ENCODE data around the gene IPO9.
"Not testable (repeated sequence)": the region's sequence is repeated elsewhere in the genome, so short reads cannot be mapped to it uniquely, and the experiment has no call there.

The IPO9 gene

DNA sequence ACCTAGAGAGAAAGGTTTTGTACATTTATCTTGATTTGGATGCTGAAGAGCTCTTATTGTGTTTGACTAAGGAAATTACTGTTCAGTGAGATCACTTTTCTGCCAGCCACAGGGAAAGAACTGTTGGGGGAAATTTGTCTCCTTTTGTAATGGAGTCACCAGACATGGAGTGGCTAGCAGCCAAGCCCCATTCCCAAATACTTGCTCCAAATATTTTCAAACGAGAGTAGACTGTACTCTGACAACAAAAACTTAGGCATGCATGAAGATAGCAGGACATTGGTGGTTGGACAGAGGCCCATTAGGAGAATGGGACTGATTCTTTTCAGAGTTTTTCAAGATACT, 21.1 kb downstream of the IPO9 start:
- DNase-seq, result no peak

- DNase-seq, result no peak
These were observed 23.0 kb downstream of the IPO9 start for GRCh38 chr1:201851949-201852348.

DNA sequence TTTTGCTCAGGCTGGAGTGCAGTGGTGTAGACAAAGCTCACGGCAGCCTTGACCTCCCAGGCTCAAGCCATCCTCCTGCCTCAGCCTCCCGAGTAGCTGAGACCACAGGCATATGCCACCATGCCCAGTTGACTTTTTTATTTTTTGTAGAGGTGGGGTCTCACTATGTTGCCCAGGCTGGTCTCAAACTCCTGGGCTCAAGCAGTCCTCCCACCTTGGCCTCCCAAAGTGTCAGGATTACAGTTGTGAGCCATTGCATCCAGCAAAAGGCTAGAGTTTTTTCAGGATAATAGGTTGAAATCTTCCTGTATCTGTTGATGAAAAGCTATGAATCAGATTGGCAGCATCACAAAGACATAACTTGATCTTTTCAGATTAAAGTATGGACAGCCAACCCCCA, 27.8 kb downstream of the IPO9 start:
- not testable (repeated sequence) for DNase-seq

DNA sequence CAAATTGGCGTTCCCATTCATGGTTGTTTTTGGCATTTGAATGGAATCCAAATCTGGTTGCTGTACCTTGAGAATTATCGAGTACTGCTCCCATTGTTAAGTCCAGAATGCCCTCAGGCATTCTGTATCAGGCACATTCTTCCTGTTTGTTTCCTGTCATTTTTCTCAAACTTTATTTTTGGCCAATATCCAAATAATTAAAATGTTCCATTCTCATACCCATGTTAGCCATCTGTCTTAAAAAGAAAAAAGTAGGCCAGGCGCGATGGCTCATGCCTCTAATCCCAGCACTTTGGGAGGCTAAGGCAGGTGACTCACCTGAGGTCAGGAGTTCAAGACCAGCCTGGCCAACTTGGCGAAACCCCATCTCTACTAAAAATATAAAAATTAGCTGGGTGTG, 30.5 kb downstream of the IPO9 start:
- DNase-seq, result no peak

GRCh38 chr1:201861448-201861847, 32.5 kb downstream of the IPO9 start:
- no peak for DNase-seq

DNA sequence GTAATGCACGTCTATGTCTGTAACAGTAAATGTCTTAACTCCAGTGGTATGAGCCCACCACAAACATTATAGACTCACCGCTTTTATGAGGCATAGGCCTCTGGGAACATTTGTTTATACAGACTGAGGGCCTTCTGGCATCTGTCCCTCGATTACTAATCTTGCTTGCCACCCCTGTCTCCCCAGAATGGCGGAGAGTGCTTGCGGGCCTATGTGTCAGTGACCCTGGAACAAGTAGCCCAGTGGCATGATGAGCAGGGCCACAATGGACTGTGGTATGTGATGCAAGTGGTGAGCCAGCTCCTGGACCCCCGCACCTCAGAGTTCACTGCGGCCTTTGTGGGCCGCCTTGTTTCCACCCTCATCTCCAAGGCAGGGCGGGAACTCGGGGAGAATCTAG, 41.4 kb downstream of the IPO9 start:
- DNase-seq, result no peak

DNA sequence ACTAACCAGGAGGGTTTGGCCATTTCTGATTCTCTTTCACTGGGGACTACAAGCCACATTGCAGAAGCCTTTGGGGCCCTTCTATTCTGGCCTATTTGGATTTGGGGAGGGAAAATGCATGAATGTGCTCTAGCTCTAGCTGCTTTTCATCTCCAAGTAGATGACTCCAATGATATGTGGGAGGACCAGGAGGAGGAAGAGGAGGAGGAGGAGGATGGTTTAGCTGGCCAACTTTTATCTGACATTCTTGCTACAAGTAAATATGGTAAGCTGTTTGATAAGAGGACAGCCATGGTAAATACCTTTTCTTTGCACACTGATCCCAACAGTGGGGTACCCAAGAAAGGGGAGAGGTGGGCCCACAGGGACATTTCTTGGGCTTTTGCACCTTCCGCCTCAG, 45.7 kb downstream of the IPO9 start:
- no peak for DNase-seq

- peak in 1 of 3 experiments; percentile 15 for DNase-seq
These were observed 47.3 kb downstream of the IPO9 start for GRCh38 chr1:201876148-201876818.

DNA sequence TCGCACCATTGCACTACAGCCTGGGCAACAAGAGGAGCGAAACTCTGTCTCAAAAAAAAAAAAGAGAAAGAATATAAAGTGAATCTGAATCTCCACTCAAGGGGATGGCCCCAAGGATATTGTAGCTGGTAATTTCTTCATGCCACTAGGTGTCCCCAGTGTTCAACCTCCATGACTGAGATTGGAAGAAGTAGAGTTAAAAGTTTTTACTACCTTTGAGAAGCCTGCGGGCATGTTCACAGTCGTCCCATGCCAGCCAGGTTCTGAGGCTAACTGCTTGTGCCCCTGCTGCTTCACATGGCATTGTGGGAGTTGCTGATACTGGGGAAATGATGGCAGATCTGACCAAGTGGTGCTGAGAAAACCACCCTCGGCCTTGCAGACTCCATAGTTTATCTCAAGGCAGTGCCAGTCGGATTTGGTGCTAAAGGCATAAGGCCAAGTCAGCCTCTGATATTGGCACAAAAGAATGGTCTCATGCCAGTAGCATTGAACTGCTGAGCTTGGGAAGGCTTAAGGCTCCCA, 49.0 kb downstream of the IPO9 start:
- DNase-seq, result peak in 2 of 3 experiments; percentile 13 to 46

- peak in 1 of 3 experiments; percentile 40 for DNase-seq
These were observed 52.1 kb downstream of the IPO9 start for GRCh38 chr1:201880928-201881571.

DNA sequence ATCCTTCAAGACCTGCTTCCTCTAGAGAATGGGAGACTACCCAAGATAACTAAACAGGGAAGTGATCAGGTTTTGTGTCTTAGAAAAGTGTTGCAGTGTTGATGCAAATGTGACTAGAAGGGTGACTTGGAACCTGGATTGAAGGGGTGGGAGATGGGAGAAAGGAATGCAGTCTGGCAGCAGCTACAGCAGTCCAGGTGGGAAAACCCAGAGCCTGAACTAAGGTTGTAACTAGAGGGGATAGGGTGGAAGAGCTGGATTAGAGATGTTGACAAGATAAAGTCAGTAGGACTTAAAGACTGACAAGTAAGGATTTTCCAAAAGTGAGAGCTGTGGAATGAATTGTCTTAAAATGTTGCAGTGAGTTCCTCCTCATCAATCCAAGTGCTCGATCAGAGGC, 52.7 kb downstream of the IPO9 start:
- no peak for DNase-seq

DNA sequence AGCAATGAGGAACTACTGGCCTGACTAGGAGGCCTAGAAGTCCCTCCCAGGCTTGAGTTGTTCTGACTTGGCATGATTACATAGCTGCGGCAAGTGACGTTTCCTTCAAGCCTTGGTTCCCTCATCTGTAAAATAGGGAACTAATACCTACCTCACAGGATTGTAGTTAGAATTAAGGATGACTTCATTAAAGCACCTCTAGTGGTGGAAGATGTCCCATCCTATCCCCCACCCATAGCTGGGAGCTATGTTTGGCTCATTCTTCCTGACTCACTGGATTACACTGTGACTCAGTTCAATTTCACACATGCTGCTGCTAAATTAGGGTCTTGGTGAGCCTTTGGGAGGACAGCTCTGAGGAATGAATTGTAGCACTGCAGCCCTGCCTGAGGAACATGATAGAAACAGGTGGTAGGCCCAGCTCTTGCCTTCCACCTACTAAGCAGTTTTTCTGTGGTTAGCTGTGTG, 53.7 kb downstream of the IPO9 start:
- DNase-seq, result peak in 1 of 3 experiments; percentile 22

- peak in 1 of 3 experiments; percentile 32 for DNase-seq
These were observed 54.3 kb downstream of the IPO9 start for GRCh38 chr1:201883266-201883665.

DNA sequence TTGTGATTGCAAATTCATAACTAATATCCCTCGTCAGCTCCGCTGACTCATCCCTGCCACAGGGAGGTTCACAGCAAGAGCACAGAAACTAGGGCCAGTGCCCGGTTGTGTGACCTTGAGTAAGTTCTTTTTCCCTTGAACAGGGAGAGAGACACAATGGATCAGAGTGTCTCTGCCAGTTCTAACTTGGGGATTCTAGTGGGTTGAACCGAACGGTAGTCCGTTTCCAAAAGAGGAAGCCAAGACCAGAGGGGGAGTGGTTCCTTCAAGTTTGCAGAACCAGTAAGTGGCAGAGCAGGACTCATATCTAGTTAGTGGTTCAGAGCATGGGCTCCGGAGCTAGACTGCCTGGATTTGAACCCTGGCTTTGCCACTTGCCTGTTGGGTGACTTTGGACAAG, 54.8 kb downstream of the IPO9 start:
- no peak for DNase-seq

GRCh38 chr1:201884425-201884824, 55.5 kb downstream of the IPO9 start:
- DNase-seq, result no peak

DNA sequence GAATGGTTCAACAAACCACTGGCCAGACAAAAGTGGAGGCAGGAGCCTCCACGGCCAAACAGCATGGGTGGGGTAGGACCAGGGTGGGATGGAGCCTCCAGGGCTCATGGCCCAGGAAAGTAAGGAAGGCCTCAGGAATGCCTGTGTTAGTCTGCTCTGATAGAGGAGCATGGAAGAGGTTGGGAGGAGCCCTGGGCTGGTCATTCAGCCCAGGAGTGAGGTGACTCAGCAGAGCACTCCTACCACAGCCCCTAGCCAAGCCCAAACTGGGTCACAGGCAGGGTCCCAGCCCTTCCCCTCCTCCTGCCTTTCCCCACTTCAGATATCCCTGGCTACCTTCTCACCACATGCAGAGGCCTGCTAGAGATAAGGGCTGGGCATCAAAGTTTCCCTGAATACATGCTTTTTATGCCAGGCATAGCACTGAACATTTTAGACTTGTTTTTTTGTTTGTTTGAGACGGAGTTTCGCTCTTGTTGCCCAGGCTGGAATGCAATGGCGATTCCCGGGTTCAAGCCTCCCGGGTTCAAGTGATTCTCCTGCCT, 56.6 kb downstream of the IPO9 start:
- no peak for DNase-seq

- DNase-seq, result no peak
These were observed 57.3 kb downstream of the IPO9 start for GRCh38 chr1:201886103-201886885.

DNA sequence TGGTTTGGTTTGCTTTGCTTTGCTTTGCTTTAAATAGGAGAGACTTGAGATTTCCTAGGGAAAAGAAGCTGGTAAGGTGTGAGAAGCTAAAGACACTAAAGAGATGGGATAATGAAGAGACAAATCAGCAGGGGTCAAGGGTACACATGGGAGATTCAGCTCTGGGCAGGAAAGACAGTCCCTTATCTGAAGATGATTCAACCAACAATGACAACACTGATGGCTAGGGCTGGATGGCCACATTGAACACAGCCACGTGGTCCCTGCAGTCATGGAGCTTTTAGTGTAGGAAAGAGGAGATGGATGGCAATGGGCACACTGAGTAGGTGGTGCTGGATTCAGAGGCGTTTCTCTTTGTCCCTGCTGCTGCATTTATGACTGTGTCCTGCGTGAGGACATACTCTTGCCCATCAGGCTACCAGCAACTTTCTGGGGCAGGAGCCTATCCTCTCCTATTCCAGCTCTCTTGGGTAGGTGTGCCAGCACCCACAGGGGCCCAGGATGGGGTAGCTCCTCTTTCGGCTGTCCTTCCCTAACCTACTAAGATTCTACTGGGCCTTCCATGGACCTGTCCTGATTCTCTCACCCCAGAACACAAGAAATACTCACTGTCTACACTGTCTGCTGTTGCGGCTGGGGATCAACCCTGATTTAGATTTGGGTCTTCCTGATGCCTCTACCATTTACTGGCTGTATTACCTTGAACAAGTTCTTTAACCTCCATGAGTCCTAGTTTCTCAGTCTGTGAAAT, 58.3 kb downstream of the IPO9 start:
- DNase-seq, result no peak

- peak in 2 of 3 experiments; percentile 80 to 83 for DNase-seq
These were observed 59.5 kb downstream of the IPO9 start, which contains the start of gene SHISA4 for GRCh38 chr1:201888282-201889089. TSS of gene SHISA4 (plus strand) at chr1:201888898. CDS start at chr1:201888995, 97 bp downstream.

GRCh38 chr1:201889090-201889968, 60.4 kb downstream of the IPO9 start:
- peak in 1 of 3 experiments; percentile 35 for DNase-seq
